GM18519 (cell line): ENCODE measurements around the gene ORM1.

Experiments used
- ATAC-seq: cut with Tn5 transposase; IDR thresholded peaks from one replicate; pipeline ENCODE4 v1.9.1; 2021; ENCODE audit warnings: mild to moderate bottlenecking, moderate library complexity; ENCODE audit not compliant: unreplicated experiment, low FRiP score

Gene ORM1

GRCh38 chr9:114287001-114287762 lies 35.7 kb upstream of the ORM1 start:
- ATAC-seq, result no peak

GRCh38 chr9:114287763-114288192 lies 35.1 kb upstream of the ORM1 start:
- ATAC-seq, result no peak

GRCh38 chr9:114288193-114289091 lies 34.5 kb upstream of the ORM1 start:
- no peak for ATAC-seq

- no peak for ATAC-seq
Measured at GRCh38 chr9:114289106-114289505, 33.8 kb upstream of the ORM1 start.

GRCh38 chr9:114289571-114290481 lies 33.1 kb upstream of the ORM1 start:
- ATAC-seq, result no peak

GRCh38 chr9:114290561-114290986 lies 32.3 kb upstream of the ORM1 start:
- no peak for ATAC-seq

- no peak for ATAC-seq
Measured at GRCh38 chr9:114291064-114291474, 31.8 kb upstream of the ORM1 start.

GRCh38 chr9:114291886-114292590 lies 30.9 kb upstream of the ORM1 start:
- ATAC-seq, result no peak

GRCh38 chr9:114294664-114295063 lies 28.2 kb upstream of the ORM1 start:
- no peak for ATAC-seq

GRCh38 chr9:114296338-114296737 lies 26.6 kb upstream of the ORM1 start:
- no peak for ATAC-seq

- ATAC-seq, result no peak
Measured at GRCh38 chr9:114299286-114300152, 23.4 kb upstream of the ORM1 start.

GRCh38 chr9:114300153-114300845 lies 22.6 kb upstream of the ORM1 start:
- ATAC-seq, result no peak

- ATAC-seq, result no peak
Measured at GRCh38 chr9:114300846-114301797, 21.8 kb upstream of the ORM1 start.

GRCh38 chr9:114301798-114302565 lies 20.9 kb upstream of the ORM1 start:
- ATAC-seq, result no peak

- no peak for ATAC-seq
Measured at GRCh38 chr9:114302727-114303126, 20.2 kb upstream of the ORM1 start.

- no peak for ATAC-seq
Measured at GRCh38 chr9:114303571-114303970, 19.3 kb upstream of the ORM1 start.

GRCh38 chr9:114303977-114304376 lies 18.9 kb upstream of the ORM1 start:
- no peak for ATAC-seq
